ENCODE results near the gene PSMC1. TPM values are rescaled to one million over a fixed set of nuclear protein-coding genes. Genes with fewer than 3 reads are reported as not detected.

Gene PSMC1
- total RNA-seq, 1 donor, result 25.0 TPM

- DNase-seq (ENCODE audit: low read depth in 2 of 3, low spot score in 2 of 3), result no peak
Observed at GRCh38 chr14:90301122-90301521, 44.8 kb downstream of the PSMC1 start.

DNA sequence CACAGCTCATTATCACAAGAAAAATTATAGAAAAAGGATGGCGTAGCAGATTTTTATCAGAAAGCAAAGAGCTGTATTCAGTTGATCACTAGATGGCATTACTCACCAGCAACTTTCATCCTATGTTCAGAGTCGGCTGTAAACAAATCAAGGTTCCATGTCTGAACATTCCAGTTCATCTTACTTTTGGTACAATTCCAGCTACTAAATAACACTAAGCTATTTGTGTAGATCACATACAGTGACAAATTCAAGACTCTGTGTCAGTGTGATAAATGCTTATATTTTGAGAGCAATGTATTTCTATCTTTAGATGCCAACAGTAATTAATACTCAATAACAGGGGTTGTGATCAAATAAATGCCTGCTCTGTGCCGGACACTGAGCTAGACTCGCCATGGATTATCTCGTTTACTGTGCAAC, 45.3 kb downstream of the PSMC1 start:
- peak in 1 of 3 donors; percentile 61 for DNase-seq (ENCODE audit: low read depth in 2 of 3, low spot score in 2 of 3)

- no peak for DNase-seq (ENCODE audit: low read depth in 2 of 3, low spot score in 2 of 3)
Observed at GRCh38 chr14:90302529-90303303, 46.4 kb downstream of the PSMC1 start.

DNA sequence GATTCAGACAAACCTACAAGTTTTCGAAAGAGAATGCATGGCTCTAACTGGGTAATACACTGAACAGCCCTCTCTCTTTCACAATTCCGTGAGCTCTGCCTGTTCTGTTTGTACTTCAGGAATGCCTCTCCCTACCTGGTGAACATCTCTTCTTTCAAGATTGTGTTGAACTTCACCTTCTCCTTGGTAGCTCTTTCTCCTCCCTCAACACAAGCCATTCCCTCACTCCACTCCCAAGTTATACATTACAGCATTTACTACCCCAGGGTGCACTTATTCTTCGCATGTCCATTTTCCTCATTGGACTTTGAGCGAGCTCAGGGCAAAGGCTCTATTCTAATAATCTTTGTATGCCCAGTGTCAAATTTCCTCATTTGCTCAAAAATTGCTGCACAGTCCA, 47.1 kb downstream of the PSMC1 start:
- no peak for DNase-seq (ENCODE audit: low read depth in 2 of 3, low spot score in 2 of 3)

GRCh38 chr14:90304502-90304901, 48.1 kb downstream of the PSMC1 start:
- no peak for DNase-seq (ENCODE audit: low read depth in 2 of 3, low spot score in 2 of 3)

DNA sequence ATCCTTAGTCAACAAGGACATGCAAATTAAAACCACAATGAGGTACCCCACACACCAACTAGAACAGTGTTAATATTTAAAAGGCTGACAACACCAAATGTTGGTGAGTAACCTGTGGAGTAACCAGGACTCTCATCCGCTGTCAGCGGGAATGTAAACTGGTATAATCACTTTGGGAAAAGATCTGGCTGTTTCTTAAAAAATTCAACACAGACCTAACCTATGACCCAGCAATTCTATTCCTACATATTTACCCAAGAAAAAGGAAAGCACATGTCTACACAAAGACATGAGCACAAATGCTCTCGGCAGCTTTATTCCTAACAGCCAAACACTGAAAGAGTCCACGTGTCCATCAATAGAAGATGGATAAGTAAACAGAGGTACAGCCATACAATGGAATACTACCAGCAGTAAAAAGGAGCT, 48.8 kb downstream of the PSMC1 start:
- no peak for DNase-seq (ENCODE audit: low read depth in 2 of 3, low spot score in 2 of 3)

DNA sequence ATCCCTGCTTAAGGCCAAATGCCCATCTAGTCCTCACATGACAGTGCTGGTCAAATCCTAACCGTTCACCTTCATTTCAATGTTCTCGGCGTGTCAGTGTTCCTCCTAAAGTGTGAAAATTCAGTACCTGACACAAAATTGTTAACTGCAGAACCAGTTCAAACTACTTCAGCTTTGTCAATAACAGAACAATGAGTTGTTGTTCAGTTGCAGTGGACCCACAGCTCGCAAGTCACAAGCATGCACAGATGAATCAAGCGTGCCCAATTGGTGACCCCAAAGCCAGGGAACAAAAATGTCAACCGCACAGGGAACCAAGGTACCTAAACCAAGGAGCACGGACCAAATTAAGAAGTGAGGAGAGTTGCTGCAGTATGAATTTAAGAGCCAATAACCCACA, 52.2 kb downstream of the PSMC1 start:
- no peak for DNase-seq (ENCODE audit: low read depth in 2 of 3, low spot score in 2 of 3)

DNA sequence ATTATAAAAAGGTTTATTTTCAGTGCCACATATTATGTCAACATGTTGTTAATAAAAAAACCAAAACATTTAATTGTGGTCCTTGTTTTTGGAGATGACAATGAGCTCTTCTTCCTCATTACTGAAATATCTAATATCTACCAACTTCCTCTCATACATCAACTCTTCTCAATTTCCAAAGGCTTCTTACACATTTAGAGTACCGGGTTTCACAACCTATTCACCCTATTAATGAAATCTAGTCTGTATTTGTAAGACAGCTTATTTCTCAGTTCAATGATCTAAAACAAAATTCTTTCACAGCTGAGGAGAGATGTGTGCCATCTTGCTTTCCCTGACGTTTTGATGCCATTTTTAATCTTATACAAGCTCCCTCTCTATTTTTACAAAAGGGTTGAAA, 60.9 kb downstream of the PSMC1 start:
- DNase-seq (ENCODE audit: low read depth in 2 of 3, low spot score in 2 of 3), result no peak

DNA sequence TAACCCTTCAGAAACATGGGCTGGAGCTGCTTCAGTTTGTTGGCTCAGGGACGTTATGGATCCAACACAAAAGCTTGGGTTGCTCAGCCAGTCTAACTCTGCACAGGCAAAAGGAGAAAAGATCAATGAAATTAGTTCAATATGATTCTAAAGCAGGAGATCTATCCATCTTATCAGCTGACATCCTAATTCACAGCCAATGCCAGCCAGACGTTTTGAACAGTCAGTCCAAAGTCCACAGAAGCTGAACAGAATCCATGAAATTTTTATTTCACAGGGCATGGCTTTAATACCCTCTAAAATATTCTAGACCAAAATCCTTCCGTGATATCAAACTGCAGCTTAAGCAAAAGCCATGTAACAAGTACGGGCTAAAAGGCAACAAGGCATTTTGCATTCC, 61.7 kb downstream of the PSMC1 start:
- DNase-seq (ENCODE audit: low read depth in 2 of 3, low spot score in 2 of 3), result no peak

DNA sequence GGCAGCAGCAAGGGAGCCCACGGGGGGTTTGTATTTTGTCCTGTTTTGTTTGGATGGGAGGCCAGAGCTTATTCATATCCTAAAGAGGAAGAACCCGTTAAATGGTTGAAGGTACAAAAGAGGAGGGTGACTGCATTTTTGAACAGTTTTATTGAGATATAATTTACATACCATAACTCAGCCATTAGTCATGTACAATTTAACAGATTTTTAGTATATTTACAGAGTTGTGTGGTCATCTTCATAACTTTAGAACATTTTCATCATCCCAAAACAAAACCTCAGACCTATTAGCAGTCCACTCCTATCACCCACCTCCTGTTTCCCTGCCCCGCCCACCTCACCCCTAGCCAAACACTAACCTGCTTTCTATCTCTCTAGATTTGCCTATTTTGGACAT, 62.8 kb downstream of the PSMC1 start:
- no peak for DNase-seq (ENCODE audit: low read depth in 2 of 3, low spot score in 2 of 3)

DNA sequence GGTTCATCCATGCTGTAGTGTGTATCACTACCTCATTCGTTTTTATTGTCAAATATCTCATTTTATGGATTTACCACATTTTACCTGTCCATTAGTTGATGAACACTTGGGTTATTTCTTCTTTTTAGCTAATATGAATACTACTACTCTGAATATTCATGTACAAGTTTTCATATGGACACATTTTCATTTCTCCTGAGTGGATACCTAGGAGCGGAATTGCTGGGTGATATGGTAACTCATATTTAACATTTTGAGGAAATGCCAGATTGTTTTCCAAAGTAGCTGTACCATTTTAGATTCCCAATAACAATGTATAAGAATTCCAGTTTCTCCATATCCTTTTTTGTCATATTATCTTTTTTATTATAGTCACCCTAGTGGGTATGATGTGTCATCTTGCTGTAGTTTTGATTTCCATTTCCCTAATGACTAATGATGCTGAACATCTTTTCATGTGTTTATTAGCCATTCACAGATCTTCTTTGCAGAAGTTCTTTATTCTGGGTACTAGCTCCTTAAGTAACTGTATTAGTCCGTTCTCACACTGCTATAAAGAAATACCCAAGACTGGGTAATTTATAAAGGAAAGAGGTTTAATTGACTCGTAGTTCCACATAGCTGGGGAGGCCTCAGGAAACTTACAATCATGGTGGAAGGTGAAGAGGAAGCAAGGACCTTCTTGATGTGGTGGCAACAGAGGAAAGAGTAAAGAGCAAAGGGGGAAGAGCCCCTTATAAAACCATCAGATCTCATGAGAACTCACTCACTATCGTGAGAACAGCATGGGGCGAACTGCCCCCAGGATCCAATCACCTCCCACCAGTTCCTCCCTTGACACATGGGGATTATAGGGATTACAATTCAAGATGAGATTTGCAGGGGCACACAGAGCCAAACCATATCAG, 63.5 kb downstream of the PSMC1 start:
- no peak for DNase-seq (ENCODE audit: low read depth in 2 of 3, low spot score in 2 of 3)

DNA sequence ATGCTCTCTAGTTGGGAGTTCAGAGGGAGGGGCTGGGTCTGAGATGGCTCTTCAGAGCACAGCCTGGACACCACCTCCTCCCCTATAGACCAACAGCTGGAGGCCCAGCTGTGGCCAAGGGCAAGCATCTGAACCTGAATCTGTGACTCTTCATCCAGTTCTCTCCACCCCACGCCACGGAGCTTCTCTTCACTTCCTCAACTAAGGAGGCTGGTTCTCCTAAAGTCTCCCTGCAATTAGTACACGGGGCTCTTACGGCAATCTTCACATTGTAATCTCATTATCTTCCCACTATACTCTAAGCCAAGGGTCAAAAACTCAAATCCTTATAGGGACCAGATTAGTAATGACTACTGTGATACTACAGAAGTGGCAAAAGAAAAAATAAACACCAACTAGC, 65.5 kb downstream of the PSMC1 start:
- no peak for DNase-seq (ENCODE audit: low read depth in 2 of 3, low spot score in 2 of 3)

Other genes with a start within 250 kb of the PSMC1 start
- gene KCNK13, start 194.6 kb upstream of the PSMC1 start, total RNA-seq, result not detected
- gene NRDE2, start 75.4 kb downstream of the PSMC1 start, total RNA-seq, result 16.2 TPM
- gene CALM1, start 140.5 kb downstream of the PSMC1 start, total RNA-seq, result 107 TPM